Measurements from ENCODE around the gene ADGRV1. TPM values are rescaled to one million over a fixed set of nuclear protein-coding genes. Genes with fewer than 3 reads are reported as not detected.

Gene ADGRV1
- total RNA-seq, 1 donor: 0.43 TPM

DNA sequence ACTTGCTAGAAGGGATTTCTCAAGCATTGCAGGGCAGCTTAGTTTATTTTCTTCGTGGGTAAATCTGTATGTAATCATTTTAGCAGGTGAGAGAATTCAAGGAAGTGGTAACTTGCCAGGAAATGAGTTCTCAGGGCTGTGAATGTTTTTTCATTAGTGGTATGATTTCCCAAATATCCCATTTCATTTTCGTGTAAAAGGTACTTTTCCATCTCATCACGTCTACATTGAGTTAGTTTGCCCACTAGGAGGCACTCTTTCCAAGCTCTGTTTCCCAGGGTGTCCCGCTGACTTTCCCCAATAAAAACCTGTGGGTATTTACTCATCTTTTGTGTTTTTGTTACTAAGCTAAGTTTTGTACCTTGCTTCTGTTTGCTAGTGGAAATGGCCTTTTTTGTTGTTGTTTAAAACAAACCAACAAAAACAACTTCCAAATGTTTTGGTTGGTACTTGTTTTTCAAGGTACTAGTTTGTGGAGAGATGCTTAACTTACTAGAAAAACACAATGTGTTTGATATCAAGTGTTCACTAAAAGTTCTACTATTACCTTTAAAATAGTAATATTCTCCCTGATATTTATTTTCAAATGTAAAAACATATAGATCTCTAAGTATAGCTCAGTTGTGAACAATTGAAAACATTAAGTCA is 373.6 kb downstream of the ADGRV1 start:
- TF ChIP-seq, protein P1, sequence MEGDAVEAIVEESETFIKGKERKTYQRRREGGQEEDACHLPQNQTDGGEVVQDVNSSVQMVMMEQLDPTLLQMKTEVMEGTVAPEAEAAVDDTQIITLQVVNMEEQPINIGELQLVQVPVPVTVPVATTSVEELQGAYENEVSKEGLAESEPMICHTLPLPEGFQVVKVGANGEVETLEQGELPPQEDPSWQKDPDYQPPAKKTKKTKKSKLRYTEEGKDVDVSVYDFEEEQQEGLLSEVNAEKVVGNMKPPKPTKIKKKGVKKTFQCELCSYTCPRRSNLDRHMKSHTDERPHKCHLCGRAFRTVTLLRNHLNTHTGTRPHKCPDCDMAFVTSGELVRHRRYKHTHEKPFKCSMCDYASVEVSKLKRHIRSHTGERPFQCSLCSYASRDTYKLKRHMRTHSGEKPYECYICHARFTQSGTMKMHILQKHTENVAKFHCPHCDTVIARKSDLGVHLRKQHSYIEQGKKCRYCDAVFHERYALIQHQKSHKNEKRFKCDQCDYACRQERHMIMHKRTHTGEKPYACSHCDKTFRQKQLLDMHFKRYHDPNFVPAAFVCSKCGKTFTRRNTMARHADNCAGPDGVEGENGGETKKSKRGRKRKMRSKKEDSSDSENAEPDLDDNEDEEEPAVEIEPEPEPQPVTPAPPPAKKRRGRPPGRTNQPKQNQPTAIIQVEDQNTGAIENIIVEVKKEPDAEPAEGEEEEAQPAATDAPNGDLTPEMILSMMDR (IDR thresholded peaks at IDR 0.05; ENCODE audit: insufficient read depth, low read depth, low read length): peak; percentile 85
- DNase-seq (ENCODE audit: low read depth): peak; percentile 71
- H3K4me3 ChIP-seq (ENCODE audit: low read depth, low read length): no peak overlapping the region

DNA sequence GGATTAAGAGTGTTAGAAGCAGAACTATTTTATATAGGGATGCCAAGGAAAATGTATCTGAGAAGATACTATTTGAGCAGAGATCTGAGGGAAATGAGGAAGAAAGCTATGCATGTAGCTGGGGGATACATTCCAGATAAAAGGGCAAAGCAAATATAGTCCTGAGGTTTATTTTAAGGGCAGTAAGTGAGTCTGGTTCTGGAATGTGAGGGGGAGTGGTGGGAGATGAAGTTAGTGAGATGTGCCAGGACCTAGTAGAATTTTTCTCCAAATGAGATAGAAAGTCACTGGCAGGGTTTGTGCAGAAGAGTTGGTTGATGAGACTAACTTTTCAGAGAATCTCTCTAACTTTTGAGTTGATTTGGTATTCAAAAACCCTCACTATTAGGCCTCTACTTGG is 374.7 kb downstream of the ADGRV1 start:
- H3K4me3 ChIP-seq (ENCODE audit: low read depth, low read length): no peak overlapping the region
- no peak for DNase-seq (ENCODE audit: low read depth)
- TF ChIP-seq, protein P1 (IDR thresholded peaks at IDR 0.05; ENCODE audit: insufficient read depth, low read depth, low read length): no peak

DNA sequence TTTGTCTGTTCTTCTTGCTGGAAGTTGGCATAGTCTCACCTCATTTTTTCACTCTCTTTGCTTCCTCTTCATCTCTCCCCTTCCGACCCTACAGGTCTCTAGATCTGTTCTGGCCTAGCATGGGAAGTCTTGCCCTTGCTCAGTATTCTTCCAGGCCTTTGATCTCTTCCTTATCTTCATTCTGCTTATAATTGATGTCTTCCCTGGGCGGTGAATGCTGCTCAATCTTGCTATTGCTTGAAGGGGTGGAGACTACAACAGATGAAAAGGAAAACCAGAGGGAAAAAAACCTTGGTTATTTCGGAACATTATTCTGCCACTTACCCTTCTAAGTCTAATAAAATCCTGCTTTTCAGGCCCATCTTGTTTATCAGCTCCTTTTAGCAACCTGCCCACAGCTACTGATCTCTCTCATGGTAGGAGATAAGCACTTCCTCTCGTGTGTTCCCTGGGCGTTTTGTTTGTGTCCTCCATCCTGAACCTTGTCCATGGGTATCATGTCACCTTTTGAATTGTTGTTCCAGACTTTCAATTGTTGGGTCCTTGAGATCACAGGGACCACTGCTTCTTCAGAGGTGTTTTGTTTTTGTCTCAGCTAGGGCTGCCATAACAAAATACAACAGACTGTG is 375.6 kb downstream of the ADGRV1 start:
- DNase-seq (ENCODE audit: low read depth): no peak
- H3K4me3 ChIP-seq (ENCODE audit: low read depth, low read length): no peak overlapping the region
- TF ChIP-seq, protein P1 (IDR thresholded peaks at IDR 0.05; ENCODE audit: insufficient read depth, low read depth, low read length): no peak

- TF ChIP-seq, protein P1 (IDR thresholded peaks at IDR 0.05; ENCODE audit: insufficient read depth, low read depth, low read length): no peak
- no peak for DNase-seq (ENCODE audit: low read depth)
- H3K4me3 ChIP-seq (ENCODE audit: low read depth, low read length): no peak overlapping the region
Observed at GRCh38 chr5:90934738-90935137, 376.1 kb downstream of the ADGRV1 start.

DNA sequence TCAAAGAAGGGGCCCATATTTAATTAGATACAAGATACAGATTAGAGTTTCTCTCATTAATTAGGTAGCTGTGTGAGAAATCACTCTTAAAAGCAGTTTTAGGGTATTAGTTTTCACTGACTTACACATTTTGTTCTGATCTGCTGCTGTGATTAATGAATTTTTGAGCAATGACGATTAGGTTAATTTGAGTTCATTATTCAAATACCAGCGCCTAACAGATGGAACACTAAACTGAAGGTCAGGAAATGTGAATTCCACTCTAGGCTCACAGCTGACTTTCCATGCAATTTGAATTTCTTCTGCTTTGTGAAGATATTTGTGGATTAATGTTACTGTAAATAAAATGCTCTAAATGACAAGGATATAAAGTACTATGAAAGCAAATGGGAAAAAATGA is 380.6 kb downstream of the ADGRV1 start:
- TF ChIP-seq, protein P1 (IDR thresholded peaks at IDR 0.05; ENCODE audit: insufficient read depth, low read depth, low read length): no peak
- DNase-seq (ENCODE audit: low read depth): no peak

GRCh38 chr5:90940227-90940995 is 381.8 kb downstream of the ADGRV1 start:
- TF ChIP-seq, protein P1 (IDR thresholded peaks at IDR 0.05; ENCODE audit: insufficient read depth, low read depth, low read length): no peak
- H3K4me3 ChIP-seq (ENCODE audit: low read depth, low read length): no peak overlapping the region
- DNase-seq (ENCODE audit: low read depth): no peak

More for the DNA sequence above, 380.6 kb downstream of the ADGRV1 start:
- H3K4me3 ChIP-seq (ENCODE audit: low read depth, low read length): no peak overlapping the region

All from fibroblast of villous mesenchyme (primary cell).